HG02885 (cell line): ENCODE results near the gene ABCA6.
"Not testable (repeated sequence)": the region's sequence is repeated elsewhere in the genome, so short reads cannot be mapped to it uniquely, and the experiment has no call there.

Experiments used
- ATAC-seq: cut with Tn5 transposase; IDR thresholded peaks from one replicate; pipeline ENCODE4 v1.9.1; 2021; ENCODE audit warnings: mild to moderate bottlenecking; ENCODE audit not compliant: unreplicated experiment, poor library complexity

ABCA6 gene

DNA sequence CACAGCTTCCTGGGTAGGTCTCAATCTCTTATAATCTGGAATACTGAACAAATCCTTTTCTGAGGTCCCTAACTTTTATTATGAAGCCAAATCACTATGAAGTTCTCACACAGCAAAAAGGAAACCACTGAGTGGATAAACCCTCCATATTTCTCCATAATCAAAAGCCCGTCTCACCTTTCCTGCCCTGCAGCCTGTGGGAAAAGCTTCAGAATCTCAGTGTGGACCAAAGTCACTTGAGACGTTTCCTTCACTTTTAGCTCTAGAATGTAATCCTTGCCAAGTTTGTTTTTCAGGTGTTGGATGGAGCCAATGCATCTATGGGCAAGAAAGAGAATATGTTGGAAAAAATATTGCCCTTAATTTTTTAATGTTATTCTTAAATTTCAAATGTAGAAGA lies 59.0 kb downstream of the ABCA6 start:
- ATAC-seq = no peak

DNA sequence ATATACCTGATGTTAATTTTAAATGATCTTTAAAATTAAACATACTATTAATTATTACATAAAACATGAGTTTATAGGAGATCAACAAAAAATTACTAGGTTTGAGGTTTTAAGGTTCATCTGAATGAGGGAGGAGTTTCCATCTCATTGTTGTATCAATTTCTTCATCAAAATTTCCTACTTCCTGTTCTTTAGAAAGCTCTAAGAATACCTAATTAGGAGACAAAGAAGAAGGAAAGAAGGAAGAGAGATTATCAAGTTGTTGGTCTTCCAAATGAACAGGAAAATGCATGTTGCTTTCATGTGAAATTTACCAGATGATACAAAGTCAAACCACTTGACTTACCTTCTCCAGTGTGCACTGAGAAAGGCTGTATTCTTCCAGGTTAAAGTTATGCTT lies 62.8 kb downstream of the ABCA6 start:
- ATAC-seq = no peak

DNA sequence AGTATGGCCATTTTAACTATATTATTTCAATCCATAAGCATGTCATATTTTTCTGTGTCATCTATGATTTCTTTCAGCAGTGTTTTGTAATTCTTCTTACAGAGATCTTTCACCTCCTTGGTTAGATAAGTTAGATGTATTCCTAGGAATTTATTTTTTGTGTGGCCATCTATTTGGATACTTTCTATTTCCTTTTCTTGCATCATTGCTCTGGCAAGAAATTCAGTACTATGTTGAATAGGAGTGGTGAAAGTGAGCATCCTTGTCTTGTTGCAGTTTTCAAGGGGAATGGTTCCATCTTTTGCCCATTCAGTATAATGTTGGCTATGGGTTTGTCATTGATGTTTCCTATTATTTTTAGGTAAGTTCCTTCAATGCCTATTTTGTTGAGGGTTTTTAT lies 65.9 kb downstream of the ABCA6 start:
- ATAC-seq = no peak

DNA sequence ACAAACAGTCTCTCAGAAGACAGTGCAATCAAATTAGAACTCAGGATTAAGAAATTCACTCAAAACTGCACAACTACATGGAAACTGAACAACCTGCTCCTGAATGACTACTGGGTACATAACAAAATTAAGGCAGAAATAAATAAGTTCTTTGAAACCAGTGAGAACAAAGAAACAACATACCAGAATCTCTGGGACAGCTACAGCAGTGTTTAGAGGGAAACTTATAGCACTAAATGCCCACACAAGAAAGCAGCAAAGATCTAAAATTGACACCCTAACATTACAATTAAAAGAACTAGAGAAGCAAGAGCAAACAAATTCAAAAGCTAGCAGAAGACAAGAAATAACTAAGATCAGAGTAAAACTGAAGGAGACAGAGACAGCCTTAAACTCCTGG lies 68.3 kb downstream of the ABCA6 start:
- ATAC-seq = not testable (repeated sequence)

DNA sequence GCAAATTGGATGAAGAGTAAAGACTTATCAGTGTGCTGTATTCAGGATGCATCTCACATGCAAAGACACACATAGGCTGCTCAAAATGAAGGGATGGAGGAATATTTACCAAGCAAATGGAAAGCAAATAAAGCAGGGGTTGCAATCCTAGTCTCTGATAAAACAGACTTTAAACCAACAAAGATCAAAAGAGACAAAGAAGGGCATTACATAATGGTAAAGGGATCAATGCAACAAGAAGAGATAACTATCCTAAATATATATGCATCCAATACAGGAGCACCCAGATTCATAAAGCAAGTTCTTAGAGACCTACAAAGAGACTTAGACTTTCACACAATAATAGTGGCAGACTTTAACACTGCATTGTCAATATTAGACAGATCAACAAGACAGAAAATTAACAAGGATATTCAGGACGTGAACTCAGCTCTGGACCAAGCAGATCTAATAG lies 68.9 kb downstream of the ABCA6 start:
- ATAC-seq = not testable (repeated sequence)

DNA sequence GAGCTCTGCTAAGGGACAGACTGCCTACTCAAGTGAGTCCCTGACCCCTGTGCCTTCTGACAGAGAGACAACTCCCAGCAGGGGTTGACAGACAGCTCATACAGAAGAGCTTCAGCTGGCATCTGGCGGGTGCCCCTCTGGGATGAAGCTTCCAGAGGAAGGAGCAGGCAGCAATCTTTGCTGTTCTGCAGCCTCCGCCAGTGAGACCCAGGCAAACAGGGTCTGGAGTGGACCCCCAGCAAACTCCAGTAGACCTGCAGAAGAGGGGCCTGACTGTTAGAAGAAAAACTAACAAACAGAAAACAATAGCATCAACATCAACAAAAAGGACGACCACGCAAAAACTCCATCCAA lies 70.5 kb downstream of the ABCA6 start:
- ATAC-seq = not testable (repeated sequence)

DNA sequence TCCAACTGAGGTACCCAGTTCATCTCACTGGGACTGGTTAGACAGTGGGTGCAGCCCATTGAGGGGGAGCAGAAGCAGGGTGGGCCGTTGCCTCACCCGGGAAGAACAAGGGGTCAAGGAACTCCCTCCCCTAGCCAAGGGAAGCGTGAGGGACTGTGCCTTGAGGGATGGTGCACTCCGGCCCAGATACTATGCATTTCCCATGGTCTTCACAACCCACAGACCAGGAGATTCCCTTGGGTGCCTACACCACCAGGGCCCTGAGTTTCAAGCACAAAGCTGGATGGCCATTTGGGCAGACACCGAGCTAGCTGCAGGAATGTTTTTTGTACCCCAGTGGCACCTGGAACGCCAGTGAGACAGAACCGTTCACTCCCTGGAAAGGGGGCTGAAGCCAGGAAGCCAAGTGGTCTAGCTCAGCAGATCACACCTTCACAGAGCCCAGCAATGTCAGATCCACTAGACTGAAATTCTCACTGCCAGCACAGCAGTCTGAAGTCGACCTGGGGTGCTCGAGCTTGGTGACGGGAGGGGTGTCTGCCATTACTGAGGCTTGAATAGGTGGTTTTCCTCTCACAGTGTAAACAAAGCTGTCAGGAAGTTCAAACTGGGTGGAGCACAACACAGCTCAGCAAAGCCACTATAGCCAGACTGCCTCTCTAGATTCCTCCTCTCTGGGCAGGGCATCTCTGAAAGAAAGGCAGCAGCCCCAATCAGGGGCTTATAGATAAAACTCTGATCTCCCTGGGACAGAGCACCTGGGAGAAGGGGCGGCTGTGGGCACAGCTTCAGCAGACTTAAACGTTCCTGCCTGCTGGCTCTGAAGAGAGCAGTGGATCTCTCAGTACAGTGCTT lies 71.1 kb downstream of the ABCA6 start:
- ATAC-seq = not testable (repeated sequence)

DNA sequence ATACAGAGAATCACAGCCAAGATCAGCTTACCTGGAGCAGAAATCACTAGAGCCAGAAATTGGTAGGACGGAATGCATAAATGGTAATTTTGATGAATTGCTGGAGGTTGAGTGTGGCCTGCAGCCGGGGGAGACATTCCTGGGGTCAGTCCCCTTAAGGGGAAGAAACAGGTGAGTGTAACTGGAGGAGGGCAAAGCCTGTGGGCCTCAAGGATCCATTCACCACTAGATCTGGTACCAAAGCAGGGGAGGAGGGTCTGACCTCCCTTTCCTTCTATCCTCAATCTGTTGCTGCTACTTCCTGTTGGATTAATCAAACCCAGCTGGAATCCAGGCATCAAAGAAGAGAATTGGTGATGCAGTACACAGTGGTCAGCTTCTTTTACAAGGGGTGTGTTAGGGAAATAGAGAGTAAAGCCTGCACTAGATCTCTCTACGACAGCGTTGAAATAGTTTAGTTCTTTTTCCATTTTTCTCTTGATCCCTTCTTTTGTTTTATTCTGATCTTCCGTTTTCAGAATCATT lies 72.4 kb downstream of the ABCA6 start:
- no peak for ATAC-seq

DNA sequence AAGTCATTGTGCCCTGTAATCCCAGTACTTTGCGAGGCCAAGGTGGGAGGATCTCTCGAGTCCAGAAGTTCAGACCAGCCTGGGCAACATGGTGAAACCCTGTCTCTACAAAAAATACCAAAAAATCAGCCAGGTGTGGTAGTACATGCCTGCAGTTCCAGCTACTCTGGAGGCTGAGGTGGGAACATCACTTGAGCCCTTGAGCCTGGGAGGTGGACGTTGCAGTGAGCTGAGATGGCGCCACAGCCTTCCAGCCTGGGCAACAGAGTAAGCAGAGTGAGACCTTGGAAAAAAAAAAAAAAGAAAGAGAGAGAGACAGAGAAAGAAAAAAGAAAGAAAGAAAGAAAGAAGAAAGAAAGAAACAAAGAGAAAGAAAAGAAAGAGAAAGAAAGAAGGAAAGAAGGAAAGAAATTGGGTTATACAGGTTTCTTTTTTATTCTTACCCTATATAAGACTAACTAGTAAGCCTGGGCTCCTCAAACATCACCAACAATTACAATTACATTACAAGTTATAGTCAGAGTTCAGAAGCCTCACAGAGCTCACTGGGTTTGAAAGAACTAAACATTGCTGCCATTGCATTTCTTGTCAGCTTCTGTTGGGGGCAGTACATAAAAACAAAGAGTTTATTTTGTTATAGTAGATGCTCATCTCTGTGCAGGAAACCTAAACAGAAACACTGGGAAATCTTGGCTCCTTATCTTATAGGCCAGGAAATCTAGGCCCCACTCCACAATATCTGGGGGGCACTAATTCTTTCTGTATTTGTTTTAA lies 74.2 kb downstream of the ABCA6 start:
- no peak for ATAC-seq

DNA sequence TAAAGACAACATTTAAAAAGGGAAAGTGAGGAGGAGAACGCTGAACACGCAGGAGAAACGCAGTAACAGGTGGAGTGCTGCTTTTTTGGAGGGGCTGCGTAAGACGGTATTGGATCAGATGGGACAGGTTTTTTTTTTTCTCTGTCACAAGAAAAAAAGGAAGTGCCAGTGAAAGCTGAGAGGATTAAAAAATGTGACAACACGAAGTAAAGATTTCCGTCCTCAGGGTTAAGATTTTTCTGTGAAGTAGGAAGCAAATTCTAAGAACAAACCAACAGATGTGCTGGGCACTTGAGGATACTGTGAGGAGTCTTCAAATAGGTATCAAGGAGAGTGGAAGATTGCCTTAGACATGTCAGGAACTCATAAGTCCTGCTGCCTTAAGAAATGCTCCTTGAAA lies 75.2 kb downstream of the ABCA6 start:
- no peak for ATAC-seq

DNA sequence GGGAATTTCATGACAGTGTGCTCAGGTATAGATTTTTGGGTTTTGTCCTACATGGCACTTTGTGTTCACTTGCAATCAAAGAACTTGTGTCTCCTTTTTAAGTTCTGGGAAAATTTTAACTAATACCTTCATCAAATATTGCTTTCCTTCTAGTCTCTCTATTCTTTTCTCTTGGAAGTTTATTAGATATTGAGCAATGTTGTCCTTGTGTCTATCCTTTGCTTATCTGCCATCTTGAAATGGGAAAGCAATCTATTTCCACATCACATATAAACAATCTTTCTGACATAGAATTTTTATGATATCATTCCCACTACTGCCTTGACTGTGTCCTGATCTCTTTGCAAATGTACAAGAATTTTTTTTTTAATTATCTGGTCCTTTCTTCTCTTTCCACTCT lies 76.6 kb downstream of the ABCA6 start:
- no peak for ATAC-seq

DNA sequence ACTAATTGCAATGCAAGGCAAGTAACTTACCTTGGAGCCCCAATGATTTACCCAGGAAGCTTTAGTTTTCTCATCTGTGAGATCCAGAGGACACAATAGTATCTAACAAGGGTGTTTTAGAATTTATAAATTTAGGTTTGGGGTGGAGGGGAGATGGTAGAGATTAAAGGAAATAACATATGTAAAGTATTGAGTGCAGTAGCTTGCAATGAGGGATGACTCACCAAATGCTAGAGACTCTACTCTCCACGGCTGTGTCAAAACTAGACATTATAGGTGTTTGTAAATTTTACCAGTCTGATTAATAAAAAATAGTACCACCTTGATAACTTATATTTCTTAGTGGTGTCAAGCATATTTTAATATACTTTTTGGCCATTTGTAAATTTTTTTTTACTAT lies 77.2 kb downstream of the ABCA6 start:
- no peak for ATAC-seq

DNA sequence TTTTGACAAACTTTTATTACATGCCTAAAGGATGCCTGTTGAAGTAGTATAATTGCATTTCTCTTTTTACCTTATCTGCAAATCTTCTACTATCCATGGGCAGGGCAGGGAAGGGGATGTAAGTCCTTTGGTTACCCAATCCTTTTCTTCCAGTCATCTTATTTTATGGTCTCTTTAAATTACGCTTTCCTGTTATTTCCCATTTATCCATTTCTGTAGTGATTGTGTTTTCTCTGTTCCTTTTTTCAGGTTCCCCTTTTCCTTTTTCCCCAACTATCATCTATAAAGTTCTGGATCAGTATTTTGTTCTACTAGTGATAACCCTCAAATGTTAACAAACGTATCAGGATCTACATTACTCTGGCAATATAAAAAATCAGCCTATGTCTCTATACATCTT lies 77.7 kb downstream of the ABCA6 start:
- no peak for ATAC-seq

DNA sequence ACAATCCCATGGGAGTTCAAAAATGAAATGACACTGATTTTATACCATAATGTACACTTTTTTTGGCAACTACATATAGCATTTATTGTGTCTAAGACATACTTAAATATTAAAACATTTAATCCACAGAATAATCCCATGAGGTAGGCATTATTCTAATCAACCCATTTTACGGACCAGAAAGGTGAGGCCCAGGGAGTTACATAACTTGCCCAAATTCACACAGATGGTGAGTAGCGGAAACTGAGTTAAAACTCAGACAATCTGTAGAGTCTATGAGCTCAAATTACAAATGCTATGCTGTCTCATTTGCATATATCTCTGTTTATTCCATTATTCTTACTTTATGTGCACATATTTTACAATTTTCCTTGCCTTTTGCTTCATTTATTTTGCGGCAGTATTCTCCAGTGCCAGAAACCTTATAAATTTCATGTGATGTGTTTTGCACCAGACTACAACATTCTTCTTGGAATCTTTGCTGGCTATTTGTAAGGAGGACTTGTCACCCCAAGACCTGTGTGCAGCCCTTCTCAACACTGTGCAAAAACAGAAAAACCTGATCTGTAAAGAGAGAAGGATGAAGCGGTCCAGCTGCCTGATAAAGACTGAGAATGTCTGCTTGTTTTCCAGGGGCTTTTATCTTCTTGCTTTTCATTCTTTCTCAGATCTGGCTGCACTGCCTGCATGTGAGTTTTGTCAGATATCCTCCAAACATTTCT lies 78.7 kb downstream of the ABCA6 start:
- no peak for ATAC-seq

DNA sequence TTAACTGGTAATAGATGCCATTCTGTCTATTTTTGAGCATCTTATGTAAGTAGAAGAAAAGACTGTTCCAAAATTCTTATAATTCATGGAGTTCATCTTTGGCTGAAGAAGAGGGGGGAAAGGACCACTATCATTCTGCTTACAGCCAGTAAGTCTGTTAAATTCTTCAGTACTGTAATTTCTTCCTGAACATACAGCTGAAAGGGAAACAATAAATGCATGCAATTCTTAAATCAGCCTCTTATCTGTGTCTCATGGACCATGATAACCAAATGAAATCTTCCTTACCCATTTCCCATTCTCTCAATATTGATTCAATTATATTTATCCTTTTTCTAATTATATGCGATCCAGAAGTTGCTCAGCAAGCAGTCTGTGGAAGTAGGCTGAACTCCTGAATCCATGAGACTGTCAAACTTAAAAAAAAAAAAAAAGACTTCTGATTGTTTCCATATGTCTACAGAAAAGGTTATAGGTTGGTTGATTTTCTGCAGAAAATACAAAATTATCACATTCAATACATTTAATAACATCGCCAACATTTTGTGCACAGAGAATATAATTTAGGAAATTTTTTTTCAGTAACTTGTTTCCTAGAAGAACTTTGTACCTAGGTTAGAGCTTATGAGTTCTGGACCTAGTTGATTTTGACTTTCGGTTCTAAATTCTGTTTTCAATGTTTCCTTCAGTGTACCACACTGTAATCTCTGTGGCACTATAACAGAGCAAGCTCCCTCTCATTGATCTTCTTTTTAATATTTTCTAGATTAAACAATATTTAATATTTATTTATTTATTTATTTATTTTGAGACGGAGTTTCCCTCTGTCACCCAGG lies 79.8 kb downstream of the ABCA6 start:
- no peak for ATAC-seq

DNA sequence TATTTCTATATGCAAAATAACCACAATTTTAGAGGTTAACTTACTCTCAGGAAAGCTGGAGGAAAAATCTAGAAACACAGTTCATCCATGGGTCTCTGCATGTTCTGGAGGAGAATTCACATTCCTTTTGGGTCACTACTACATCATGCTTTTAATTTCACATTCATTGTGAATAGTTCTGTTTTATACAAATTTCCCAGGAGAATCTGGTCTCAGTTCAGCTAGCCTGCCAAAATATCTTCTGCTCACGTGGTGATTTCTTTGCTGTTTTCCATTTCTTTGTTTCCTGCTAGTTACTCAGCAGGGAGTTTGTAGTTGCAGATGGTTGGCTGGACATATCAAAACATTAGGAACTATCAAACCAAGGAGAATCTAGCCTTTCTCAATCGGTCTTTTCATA lies 80.9 kb downstream of the ABCA6 start, which contains the start of gene ABCA9:
ABCA9 (minus strand) TSS at position 106 of the 400 bp plus-strand sequence. CDS start 9,801 bp downstream, outside the sequence.
- no peak for ATAC-seq

DNA sequence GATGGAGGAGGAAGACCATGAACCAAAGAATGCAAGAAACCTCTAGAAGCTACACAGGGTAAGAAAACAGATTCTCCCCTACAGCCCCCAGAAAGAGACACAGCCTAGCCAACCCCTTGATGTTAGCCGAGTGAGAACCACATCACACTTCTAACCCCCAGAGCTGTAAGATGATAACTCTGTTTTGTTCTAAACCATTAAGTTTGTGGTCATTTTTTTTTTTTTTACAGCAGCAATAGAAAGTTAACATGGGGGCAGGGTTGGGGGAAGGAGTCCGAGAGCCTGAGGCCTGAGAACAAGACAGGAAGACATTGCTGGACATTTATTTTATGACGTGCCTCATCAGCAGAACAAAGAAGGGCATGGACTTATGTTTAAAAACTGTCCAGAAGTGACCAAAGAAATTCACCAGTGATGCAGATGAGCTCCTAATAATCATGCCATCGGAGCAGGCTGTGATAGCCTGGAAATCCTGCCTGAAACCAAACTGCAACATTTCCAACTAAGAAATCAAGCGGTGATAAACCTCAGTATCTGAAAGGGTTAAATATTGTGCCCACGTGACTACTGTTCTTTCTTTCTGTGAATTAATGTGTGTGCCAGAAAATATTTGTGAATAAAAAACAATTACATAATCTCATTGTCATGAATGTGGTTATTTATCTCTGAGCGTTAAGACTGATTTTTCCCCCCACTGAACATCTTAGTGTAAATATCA lies 82.1 kb downstream of the ABCA6 start:
- no peak for ATAC-seq

DNA sequence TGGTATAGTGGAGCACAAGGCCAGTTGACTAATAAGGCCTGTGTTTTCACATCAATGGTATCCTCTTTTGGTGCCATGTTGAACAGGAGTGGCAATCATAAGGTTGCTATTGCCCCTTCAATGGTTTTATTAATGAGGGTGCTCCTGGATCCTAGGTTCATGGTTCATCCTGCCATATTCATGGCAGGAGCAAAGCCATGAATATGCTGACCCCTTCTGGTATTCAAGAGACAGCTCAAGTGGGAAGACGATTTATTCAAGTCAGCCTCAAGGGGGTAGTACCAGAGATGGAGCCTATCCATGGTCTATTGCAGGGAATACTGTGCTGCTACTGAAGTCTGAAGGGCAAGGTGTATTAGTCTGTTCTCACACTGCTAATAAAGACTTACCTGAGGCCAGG lies 83.5 kb downstream of the ABCA6 start:
- no peak for ATAC-seq

DNA sequence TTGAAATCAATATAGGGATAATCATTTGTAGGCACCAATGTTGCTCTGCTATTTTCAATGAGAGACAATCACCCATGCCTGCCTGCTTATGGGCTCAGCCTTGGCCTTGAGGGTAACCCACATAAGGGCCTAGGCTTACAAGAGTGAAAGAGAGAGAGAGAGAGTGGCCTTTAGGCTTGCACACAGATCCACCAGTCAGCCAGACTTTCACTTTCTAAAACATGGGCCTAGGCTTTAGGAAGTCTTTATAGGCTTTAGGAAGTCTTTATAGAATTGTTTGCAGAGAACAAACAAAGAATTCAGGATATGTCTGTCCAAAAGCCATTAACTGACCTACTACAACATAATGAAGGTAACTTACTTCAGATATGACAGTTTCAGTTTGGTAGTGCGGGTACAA lies 84.4 kb downstream of the ABCA6 start:
- no peak for ATAC-seq
